Kidney glomerular epithelial cell (primary cell): ENCODE measurements around the gene RTEL1.
"Not testable (repeated sequence)": the region's sequence is repeated elsewhere in the genome, so short reads cannot be mapped to it uniquely, and the experiment has no call there.

Source experiments
- DNase-seq: peaks from one replicate; lab custom pipeline; 2025; lab: John Stamatoyannopoulos, UW

The RTEL1 gene

GRCh38 chr20:63627129-63627750 is 30.9 kb upstream of the RTEL1 start:
- peak; percentile 83 for DNase-seq

- DNase-seq = no peak
Measured at GRCh38 chr20:63627751-63628245, 30.3 kb upstream of the RTEL1 start.

- peak; percentile 60 for DNase-seq
Measured at GRCh38 chr20:63628246-63628975, 29.7 kb upstream of the RTEL1 start.

GRCh38 chr20:63630956-63631355 is 27.2 kb upstream of the RTEL1 start:
- DNase-seq = not testable (repeated sequence)

GRCh38 chr20:63631426-63631825 is 26.7 kb upstream of the RTEL1 start:
- peak; percentile 62 for DNase-seq

GRCh38 chr20:63633732-63634131 is 24.4 kb upstream of the RTEL1 start:
- DNase-seq = no peak

- no peak for DNase-seq
Measured at GRCh38 chr20:63635431-63636141, 22.5 kb upstream of the RTEL1 start.

- no peak for DNase-seq
Measured at GRCh38 chr20:63636752-63637628, 21.1 kb upstream of the RTEL1 start.

- DNase-seq = no peak
Measured at GRCh38 chr20:63639093-63639975, 18.8 kb upstream of the RTEL1 start.

- DNase-seq = no peak
Measured at GRCh38 chr20:63640086-63640485, 18.0 kb upstream of the RTEL1 start.

- not testable (repeated sequence) for DNase-seq
Measured at GRCh38 chr20:63640686-63641085, 17.4 kb upstream of the RTEL1 start.

- no peak for DNase-seq
Measured at GRCh38 chr20:63641146-63641791, 16.8 kb upstream of the RTEL1 start.

- peak; percentile 70 for DNase-seq
Measured at GRCh38 chr20:63641792-63642523, 16.2 kb upstream of the RTEL1 start.

- DNase-seq = no peak
Measured at GRCh38 chr20:63642527-63643247, 15.4 kb upstream of the RTEL1 start.

- no peak for DNase-seq
Measured at GRCh38 chr20:63643499-63643898, 14.6 kb upstream of the RTEL1 start.

- no peak for DNase-seq
Measured at GRCh38 chr20:63643946-63644345, 14.2 kb upstream of the RTEL1 start.

GRCh38 chr20:63645218-63645617 is 12.9 kb upstream of the RTEL1 start:
- DNase-seq = no peak

- no peak for DNase-seq
Measured at GRCh38 chr20:63648190-63648589, 9.9 kb upstream of the RTEL1 start.
